Stimulated activated CD8-positive, alpha-beta memory T cell treated with anti-CD3 and anti-CD28 coated beads, Interleukin-12 subunit alpha, Interleukin-12 subunit beta, amount 100 ng/mL, for 24 hours (primary cell): ENCODE results near the gene ITGA3.
A peak's percentile ranks its signal among the peaks of the same experiment; 100 is the strongest.

ENCODE experiments used
- DNase-seq: peaks from one replicate; pipeline ENCODE4 v3.0.0-alpha.2; 2020; ENCODE audit errors: extremely low read depth

Gene ITGA3

DNA sequence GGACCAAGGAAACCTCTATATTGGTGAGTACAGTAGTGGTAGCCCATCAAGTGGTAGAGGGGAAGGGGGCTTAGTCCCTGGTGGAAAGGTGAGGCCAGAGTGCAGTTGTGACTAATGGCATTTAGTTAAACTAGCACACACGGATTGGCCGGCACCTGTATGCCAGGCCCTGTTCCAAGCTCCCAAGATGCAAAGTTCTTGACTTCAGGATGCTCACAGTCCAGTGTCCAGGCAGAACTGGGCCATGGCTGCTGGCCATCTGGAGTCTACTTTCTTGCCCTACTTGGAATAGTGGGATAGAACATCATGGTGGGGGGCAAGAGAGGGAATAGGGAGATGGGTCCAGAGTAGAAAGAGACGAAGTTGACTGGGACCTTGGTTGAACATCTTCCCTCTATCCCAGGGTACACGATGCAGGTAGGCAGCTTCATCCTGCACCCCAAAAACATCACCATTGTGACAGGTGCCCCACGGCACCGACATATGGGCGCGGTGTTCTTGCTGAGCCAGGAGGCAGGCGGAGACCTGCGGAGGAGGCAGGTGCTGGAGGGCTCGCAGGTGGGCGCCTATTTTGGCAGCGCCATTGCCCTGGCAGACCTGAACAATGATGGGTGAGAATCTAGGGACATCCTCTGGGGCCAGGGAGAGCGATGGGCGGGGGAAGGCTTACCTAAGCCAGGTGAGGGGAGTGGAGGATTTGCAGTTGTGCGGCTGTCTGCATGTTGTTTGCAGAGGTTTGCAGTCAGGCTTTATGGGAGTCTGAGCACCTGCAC, 15.2 kb downstream of the ITGA3 start:
- DNase-seq, result no peak

DNA sequence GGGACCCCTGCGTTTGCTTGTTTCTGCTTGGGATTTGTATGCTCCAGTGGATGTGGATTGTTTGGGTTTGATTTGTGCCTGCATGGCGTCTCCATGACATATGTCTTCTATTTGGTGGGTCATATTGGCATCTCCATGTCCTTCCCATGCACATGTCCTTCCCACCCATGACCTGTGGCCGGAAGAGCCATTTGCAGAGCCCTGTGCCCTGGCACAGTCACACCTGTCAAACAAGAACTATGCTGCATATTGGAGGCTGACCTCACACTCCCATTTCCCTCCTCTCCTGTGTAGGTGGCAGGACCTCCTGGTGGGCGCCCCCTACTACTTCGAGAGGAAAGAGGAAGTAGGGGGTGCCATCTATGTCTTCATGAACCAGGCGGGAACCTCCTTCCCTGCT, 15.8 kb downstream of the ITGA3 start:
- DNase-seq, result no peak

DNA sequence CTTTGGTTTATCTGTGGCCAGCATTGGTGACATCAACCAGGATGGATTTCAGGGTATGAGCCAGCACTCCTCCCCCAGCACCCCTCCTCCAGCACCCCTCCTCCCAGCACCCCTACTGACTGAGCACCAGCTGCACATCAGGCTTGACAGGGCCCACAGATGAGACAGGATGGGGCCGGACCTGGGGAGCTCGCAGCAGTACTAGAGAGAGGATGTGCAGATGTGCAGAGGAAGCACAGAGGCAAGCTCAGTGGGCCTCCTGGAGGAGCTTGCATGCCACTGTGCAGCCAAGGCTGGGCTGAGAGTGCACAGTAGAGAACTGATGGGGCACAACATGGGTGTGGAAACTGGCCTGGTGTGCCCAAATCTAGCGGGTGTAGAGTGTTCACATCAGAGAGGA, 16.2 kb downstream of the ITGA3 start:
- DNase-seq, result no peak

DNA sequence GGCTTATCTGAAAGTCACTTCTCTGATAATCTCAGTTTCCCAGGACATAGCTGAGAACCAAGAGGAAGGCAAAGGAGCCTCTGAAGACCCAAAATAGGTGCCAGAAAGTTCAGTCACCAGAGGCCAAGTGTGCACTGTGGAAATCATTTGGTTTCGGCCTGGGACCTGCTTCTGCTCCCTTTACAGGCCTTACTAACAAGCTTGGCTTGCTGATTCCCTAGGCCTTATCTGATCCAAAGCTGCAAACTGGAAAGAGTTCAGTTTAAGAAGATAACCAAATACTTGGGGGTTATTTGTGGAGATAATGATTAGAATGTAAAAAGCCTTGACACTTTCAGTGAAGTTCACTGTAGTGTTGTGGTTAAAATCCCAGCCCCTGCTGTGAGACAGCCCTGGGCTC, 17.0 kb downstream of the ITGA3 start:
- DNase-seq, result no peak

DNA sequence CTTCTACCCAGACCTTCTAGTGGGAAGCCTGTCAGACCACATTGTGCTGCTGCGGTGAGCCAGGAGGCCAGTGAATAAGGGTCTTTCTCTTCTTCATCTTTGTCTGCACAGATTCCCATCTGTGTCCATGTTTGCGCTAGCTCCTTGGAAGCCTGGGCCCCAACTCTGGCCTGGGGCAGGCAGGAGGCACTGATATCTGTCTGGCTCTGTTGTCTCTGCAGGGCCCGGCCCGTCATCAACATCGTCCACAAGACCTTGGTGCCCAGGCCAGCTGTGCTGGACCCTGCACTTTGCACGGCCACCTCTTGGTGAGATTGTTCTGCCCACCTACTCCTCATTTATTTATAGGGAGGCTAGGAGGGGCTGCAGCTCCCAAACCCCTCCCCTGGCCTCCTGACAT, 18.3 kb downstream of the ITGA3 start:
- DNase-seq, result no peak

DNA sequence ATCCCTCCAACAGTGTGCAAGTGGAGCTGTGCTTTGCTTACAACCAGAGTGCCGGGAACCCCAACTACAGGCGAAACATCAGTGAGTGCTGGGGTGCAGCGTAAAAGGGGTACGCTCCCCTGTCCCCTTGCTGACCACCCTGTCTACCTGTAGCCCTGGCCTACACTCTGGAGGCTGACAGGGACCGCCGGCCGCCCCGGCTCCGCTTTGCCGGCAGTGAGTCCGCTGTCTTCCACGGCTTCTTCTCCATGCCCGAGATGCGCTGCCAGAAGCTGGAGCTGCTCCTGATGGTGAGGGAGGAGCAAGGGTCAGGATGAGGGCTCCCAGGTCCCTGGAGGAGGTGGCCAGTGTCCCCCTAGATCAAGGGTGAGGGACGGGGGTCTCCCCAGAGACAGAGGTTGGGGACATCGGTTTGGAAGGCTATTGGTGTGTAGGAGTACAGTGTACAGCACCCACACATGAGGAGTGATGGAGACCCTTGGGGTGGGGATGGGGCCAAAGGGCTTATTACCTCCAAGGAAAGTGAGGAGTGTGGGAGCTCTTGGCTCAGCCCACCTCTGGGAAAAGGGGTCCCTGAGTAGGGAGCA, 19.6 kb downstream of the ITGA3 start:
- DNase-seq, result no peak

DNA sequence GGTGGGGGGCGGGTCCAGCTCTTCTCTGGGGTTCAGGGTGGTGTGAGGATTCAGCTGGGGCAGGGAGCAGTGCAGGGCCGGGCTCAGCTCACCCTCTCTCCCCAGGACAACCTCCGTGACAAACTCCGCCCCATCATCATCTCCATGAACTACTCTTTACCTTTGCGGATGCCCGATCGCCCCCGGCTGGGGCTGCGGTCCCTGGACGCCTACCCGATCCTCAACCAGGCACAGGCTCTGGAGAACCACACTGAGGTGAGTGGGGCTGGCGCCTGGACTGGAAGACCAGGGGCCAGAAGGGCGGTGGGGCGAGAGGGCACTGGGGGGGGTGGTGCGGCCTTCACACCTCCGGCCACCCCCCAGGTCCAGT, 20.3 kb downstream of the ITGA3 start:
- no peak for DNase-seq

DNA sequence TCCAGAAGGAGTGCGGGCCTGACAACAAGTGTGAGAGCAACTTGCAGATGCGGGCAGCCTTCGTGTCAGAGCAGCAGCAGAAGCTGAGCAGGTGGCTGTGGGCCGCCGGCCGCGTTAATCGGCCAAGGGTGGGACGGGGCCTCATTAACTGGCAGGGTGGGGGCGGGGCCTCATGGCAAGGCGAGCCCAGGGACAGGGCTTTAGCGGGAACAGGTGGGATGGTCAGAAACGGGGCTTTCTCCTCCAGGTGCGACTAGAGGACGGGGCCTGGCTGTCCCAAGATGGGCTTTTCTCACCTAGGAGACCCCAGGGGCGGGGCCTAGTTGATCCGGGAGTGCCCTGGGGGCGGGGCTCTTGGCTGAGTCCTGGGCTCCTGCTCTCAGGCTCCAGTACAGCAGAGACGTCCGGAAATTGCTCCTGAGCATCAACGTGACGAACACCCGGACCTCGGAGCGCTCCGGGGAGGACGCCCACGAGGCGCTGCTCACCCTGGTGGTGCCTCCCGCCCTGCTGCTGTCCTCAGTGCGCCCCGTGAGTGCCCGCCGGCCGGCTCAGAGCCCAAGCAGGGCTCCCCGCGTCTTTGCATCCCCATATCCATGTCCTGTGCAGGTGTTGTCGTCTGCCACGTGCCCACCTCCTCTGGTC, 20.8 kb downstream of the ITGA3 start:
- DNase-seq, result no peak

DNA sequence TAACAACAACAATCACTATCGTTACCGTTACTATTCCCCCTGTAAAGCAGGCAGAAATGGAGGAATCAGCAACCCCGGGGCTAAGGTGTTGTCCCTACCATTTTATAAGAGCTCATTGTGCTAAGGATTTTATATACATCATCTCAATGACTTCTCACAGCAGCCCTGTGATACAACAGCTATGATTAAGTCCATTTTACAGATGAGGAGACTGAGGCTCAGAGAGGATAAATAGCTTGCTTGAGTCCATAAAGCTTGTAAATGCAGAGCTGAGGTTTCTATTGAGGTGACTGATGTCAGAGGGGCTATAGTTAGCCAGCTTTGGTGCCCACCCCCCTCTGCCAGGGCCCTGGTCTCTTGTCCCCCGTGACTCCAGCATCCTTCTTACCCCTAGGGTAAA, 22.5 kb downstream of the ITGA3 start:
- DNase-seq, result no peak

DNA sequence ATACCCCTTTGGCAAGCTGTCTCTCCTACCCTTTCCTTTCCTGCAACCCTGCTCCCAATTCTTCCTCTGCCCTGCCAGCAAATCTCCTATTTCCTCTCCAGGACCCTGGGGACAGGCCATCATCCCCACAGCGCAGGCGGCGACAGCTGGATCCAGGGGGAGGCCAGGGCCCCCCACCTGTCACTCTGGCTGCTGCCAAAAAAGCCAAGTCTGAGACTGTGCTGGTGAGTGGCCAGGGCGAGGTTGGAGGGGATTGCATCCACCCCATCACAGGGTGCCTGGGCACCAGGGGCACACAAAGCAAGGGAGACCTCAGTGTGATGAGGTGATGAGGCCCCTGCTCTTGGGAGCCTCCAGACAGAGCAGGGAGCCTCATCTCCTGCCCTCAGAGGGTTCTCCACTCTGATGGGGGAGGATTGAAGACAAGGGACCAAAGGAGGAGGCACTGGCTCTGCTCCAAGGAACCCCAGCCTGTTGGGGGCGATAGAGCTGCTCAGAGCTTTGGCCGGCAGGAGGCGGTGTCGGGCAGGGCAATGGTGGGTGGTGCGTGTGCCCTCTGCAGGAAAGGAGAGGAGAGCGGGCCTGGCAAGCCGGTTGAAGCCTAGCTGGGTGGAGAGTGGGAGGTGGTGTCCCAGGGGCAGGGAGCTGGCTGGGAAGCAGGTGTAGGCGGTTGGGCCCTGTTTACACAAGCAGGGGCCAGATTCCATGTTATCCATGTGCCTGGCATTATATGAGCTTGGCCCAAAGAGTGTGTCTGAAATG, 23.6 kb downstream of the ITGA3 start:
- no peak for DNase-seq

DNA sequence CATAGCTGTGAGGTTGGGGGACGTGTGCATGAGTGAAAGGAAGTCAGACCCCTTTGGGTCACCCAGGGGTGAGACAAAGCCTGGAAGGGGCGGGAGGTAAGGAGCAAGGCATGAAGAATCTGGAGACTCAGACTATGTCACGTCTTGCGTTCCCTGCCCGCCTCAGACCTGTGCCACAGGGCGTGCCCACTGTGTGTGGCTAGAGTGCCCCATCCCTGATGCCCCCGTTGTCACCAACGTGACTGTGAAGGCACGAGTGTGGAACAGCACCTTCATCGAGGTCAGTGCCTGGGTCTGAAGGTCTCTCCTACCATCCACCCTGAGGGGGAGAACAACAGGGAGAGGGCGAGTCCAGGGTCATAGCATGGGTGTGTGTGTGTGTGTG, 24.2 kb downstream of the ITGA3 start:
- DNase-seq, result no peak

DNA sequence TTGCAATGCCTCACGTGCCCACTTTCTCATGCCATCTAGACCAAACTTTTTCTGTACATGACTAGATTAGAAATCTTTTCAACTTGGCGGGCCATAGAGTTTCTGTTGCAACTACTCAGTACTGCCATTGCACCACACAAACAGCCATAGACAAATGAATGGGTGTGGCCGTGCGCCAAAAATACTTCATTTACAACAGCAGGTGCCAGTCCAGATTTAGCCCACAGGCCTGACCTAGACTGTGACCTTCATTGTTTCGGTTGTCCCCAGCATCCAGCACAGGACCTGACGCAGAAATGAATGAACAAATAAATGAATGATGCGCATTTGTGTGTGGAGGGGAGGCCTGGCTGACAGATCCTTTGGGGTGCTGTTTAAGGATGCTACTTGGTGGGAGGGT, 24.9 kb downstream of the ITGA3 start:
- no peak for DNase-seq

DNA sequence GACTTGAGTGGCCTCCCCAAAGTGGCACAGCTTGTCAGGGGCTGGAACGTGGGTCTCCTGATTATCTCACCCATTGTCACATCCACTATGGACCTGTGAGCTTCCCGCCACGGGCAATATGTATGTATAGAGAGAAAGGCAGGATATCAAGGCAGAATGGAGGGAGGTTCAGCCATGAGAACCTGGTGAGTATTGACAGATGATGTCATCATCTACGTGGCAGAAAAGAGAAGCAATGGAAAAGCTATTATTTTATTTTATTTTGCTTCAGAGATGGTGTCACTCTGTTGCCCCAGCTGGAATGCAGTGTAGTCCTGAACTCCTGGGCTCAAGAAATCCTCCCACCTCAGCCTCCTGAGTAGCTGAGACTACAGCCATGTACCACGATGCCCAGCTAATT, 25.8 kb downstream of the ITGA3 start:
- DNase-seq, result no peak

DNA sequence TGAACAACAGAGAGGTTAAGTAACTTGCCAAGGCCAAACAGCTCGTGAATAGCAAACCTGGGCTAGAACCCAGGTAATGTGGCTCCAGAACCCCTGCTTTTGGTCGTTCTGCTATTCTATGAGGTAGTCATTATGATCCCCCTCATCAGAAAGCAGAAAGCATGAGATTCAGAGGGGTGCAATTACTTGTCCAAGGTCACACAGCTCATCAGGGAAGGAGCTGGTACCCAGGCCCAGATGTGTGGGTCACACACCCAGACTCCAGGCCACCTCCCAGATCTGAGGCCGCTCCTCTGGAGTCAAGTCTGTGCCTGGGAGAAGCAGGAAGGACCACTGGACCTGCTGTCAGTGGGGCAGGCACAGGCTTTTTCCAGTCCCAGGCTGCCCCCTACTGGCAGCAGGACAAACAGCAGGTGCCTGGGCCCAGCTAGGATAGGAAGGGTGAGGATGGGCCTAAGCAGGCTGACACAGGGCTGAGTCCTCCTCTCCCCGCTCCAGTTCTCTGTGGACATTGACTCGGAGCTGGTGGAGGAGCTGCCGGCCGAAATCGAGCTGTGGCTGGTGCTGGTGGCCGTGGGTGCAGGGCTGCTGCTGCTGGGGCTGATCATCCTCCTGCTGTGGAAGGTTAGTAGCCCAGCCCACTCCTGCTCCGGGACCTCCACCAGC, 31.5 kb downstream of the ITGA3 start:
- peak; percentile 14 for DNase-seq

DNA sequence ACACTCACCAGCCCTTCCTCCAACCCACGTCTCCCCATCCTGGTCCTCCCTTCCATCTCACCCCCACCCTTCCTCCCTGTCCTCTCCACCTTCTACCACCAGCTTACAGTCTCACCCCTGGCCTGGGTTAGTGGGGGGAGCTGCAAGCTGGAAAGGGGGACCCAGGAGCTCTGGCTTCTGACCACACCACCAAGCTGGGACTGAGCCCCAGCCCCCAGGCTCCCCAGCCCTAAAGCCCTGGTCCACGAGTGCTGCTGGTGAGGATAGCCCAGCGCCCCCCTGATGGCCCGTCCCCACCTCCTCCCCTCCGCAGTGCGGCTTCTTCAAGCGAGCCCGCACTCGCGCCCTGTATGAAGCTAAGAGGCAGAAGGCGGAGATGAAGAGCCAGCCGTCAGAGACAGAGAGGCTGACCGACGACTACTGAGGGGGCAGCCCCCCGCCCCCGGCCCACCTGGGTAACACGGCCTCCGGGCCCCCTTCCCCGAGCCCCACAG, 32.0 kb downstream of the ITGA3 start:
- DNase-seq, result no peak

DNA sequence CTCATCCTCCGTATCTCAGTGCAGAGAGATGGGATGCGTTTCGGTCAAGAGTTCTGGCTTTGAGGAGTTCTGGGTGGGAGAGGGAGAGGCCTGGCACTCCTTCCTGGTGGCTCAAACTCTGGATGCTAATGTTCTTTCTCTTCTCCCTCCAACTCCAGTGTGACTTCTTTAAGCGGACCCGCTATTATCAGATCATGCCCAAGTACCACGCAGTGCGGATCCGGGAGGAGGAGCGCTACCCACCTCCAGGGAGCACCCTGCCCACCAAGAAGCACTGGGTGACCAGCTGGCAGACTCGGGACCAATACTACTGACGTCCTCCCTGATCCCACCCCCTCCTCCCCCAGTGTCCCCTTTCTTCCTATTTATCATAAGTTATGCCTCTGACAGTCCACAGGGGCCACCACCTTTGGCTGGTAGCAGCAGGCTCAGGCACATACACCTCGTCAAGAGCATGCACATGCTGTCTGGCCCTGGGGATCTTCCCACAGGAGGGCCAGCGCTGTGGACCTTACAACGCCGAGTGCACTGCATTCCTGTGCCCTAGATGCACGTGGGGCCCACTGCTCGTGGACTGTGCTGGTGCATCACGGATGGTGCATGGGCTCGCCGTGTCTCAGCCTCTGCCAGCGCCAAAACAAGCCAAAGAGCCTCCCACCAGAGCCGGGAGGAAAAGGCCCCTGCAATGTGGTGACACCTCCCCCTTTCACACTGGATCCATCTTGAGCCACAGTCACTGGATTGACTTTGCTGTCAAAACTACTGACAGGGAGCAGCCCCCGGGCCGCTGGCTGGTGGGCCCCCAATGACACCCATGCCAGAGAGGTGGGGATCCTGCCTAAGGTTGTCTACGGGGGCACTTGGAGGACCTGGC, 33.3 kb downstream of the ITGA3 start:
- DNase-seq, result no peak

DNA sequence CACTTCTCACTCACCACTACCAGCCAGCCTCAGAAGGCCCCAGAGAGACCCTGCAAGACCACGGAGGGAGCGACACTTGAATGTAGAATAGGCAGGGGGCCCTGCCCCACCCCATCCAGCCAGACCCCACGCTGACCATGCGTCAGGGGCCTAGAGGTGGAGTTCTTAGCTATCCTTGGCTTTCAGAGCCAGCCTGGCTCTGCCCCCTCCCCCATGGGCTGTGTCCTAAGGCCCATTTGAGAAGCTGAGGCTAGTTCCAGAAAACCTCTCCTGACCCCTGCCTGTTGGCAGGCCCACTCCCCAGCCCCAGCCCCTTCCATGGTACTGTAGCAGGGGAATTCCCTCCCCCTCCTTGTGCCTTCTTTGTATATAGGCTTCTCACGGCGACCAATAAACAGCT, 34.2 kb downstream of the ITGA3 start:
- DNase-seq, result no peak

DNA sequence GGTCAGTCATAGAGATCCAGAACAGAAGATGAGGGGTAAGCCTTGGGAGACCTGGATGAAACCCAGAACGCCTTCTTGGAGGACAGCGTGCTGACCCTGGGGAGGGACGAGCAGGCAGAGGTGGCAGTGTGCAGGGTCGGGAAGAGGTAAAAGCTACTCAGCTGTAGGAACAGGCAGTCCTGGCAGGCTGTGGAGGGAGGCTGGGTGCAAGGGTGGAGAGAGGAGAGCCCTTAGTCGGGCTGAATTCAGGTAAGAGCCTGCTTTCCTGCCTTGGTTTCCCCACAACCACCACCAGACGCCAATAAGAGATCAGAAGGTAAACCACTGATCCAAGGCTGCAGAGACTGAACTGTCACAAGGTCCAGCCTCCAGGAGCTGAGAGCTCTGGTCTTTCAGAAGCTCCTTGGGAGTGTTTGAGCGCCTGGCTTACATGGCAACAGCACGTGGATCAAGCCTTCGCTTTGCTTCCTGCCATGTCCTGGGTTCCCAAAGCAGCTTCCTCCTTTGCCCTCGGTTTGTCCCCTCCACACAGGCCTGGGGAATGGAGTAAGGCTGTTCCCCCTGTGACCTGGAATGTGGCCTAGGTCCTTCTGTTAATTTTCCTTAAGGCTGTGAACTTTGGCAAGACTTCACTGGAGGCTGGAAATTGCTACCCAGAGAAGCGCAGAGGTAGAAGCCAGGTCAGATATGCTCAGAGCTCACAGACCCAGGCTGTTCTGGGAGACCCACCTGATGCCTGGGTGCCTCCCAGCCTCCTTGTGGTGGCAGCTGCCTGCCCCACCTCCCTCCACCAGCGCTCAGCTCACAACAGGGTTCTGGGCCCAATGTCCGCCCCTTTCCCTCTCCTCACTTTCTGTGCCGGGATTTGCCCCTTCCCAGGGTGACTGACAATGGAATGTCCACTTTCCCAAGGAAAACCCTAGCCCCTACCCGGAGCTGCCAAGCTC, 35.3 kb downstream of the ITGA3 start:
- DNase-seq, result no peak

DNA sequence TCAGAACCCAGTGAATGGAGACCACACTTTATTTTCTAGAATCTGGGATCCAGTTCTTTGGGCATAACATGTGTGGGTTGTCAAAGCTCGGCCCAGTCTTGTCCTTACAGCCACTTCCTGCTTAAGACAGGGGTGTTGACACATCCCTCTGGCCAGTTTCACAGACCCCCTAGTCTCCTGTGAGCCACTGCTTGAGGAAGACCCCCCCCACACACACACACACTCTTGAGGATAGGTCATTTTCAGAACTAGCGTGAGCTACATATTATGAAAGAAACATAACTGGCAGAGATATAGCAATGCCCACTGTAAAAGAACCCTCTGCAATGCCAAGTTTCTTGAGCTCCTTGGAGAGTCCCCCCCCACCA, 36.0 kb downstream of the ITGA3 start:
- no peak for DNase-seq

DNA sequence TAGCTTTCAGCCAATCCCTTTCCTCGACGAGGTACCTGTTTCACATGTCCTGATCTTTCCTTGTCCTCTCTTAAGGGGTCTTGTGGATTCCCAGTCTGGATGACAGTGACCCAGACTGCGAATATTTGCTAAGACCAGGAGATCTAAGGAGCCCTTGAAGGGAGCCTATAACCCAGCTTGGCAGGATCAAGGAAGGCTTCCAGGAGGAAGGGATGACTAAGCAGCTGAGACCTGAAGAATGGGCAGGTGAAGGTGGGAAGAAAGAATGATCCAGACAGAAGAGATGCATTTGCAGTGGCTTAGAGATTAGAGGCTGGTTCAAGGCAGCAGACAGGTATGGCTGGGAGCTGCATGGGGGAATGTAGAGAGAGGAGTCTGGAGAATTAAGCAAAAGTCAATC, 37.3 kb downstream of the ITGA3 start:
- no peak for DNase-seq
